A549 (cell line): ENCODE results near the gene TSSC4. TPM values are rescaled to one million over a fixed set of nuclear protein-coding genes. Genes with fewer than 3 reads are reported as not detected.

ENCODE experiments used
- ATAC-seq, 2 experiments: fragments of 200-7000 bp in 1 of 2; fragments of >200 bp in 1 of 2; cut with Nextera tagmentation in 1 of 2; cut with Tn5 transposase in 1 of 2; 3 replicates each; pipeline versions ENCODE4 v1.8.0 to v1.9.1; 2018 to 2020; ENCODE audit warnings: mild to moderate bottlenecking in 1 of 2, moderate library complexity in 1 of 2
- CTCF ChIA-PET: fragments of 300-600 bp; sonication (Branson Sonifier 250); formaldehyde crosslinking; extraction: SDS; loops from one replicate; lab custom pipeline; 2021; ENCODE audit warnings: antibody characterized with exemption, inconsistent platforms; lab: Yijun Ruan, JAX
- POLR2A ChIA-PET: fragments of 350-600 bp; formaldehyde crosslinking; extraction: SDS; loops from one replicate; lab custom pipeline; 2021; ENCODE audit warnings: antibody characterized with exemption, inconsistent platforms; lab: Yijun Ruan, JAX
- DNase-seq, 2 experiments: peaks; one replicate each; pipeline versions ENCODE4 v3.0.0 to v3.0.0-alpha.2; 2011 to 2016; ENCODE audit warnings: low read depth in 1 of 2, low spot score in 1 of 2
- FAIRE-seq: peaks from 2 replicates; lab custom pipeline; 2011; peaks lifted over from hg19 to GRCh38; lab: Jason Lieb, UNC
- H3K27ac ChIP-seq, 2 experiments: fragments of >200 bp; sonication (Bioruptor Twin); formaldehyde crosslinking; 3 replicates each; pipeline ENCODE4 v1.5.1; 2016 to 2017
- H3K4me1 ChIP-seq: fragments of >200 bp; sonication (Bioruptor Twin); formaldehyde crosslinking; 3 replicates; pipeline ENCODE4 v1.6.1; 2016
- H3K4me2 ChIP-seq: fragments of >200 bp; sonication (Bioruptor Twin); formaldehyde crosslinking; 3 replicates; pipeline ENCODE4 v1.6.1; 2016
- H3K4me3 ChIP-seq: fragments of >200 bp; sonication (Bioruptor Twin); formaldehyde crosslinking; 3 replicates; pipeline ENCODE4 v1.5.1; 2016
- H3K9me3 ChIP-seq: fragments of >200 bp; sonication (Bioruptor Twin); formaldehyde crosslinking; 3 replicates; pipeline ENCODE4 v1.6.1; 2016
- BHLHE40 ChIP-seq: IDR thresholded peaks from 2 replicates; pipeline ENCODE4 v1.6.1; 2012; ENCODE audit warnings: low read depth, low read length, inconsistent platforms
- CBX2 ChIP-seq: fragments of 200-600 bp; sonication (generic); IDR thresholded peaks from 2 replicates; pipeline ENCODE4 v1.6.1; 2016; ENCODE audit warnings: low read depth, mild to moderate bottlenecking, borderline replicate concordance
- CEBPB ChIP-seq, 2 experiments: fragments of >200 bp in 1 of 2; sonication (Bioruptor Twin) in 1 of 2; formaldehyde crosslinking in 1 of 2; IDR thresholded peaks; 2 replicates each; pipeline ENCODE4 v1.6.1; 2012 to 2016
- CHD2 ChIP-seq: fragments of 150-350 bp; IDR thresholded peaks from 2 replicates; pipeline ENCODE4 v1.6.1; 2014; ENCODE audit warnings: low read length; ENCODE audit not compliant: partially characterized antibody
- CHD4 ChIP-seq: fragments of 200-600 bp; sonication (generic); IDR thresholded peaks from 2 replicates; pipeline ENCODE4 v1.6.1; 2016; ENCODE audit warnings: antibody characterized with exemption, mild to moderate bottlenecking, borderline replicate concordance
- EHMT2 ChIP-seq: fragments of 200-600 bp; sonication (generic); IDR thresholded peaks from 2 replicates; pipeline ENCODE4 v1.6.1; 2016; ENCODE audit warnings: antibody characterized with exemption, low read depth, mild to moderate bottlenecking, moderate library complexity
- FOSL2 ChIP-seq, 2 experiments: fragments of 450-650 bp in 1 of 2; fragments of >200 bp in 1 of 2; sonication (Bioruptor Twin) in 1 of 2; formaldehyde crosslinking; IDR thresholded peaks; 2 replicates each; pipeline versions ENCODE4 v1.5.0 to v1.6.1; 2016 to 2020; ENCODE audit warnings: mild to moderate bottlenecking in 1 of 2, moderate library complexity in 1 of 2
- FOXS1 ChIP-seq: fragments of 250-450 bp; sonication (Bioruptor Pico); IDR thresholded peaks from 2 replicates; pipeline ENCODE4 v1.5.0; 2020; ENCODE audit warnings: mild to moderate bottlenecking, moderate library complexity
- HOXB5 ChIP-seq: fragments of 250-450 bp; sonication (Bioruptor Pico); IDR thresholded peaks from 2 replicates; pipeline ENCODE4 v1.5.0; 2020; ENCODE audit warnings: mild to moderate bottlenecking, moderate library complexity
- JUN ChIP-seq, 2 experiments: fragments of >200 bp; sonication (Bioruptor Twin); formaldehyde crosslinking; IDR thresholded peaks; 2 replicates in 1 of 2; 3 replicates in 1 of 2; pipeline ENCODE4 v1.6.1; 2016 to 2017
- JUNB ChIP-seq: fragments of >200 bp; sonication (Bioruptor Twin); formaldehyde crosslinking; IDR thresholded peaks from 2 replicates; pipeline ENCODE4 v1.6.1; 2016
- MAFK ChIP-seq: fragments of 450-650 bp; IDR thresholded peaks from 2 replicates; pipeline ENCODE4 v1.6.1; 2014; ENCODE audit not compliant: partially characterized antibody
- NPAS2 ChIP-seq: fragments of 250-450 bp; sonication (Bioruptor Pico); IDR thresholded peaks from 2 replicates; pipeline ENCODE4 v1.8.0; 2022; ENCODE audit warnings: mild to moderate bottlenecking, moderate library complexity, borderline replicate concordance
- RARB ChIP-seq: fragments of 250-450 bp; sonication (Bioruptor Pico); IDR thresholded peaks from 2 replicates; pipeline ENCODE4 v1.8.0; 2021; ENCODE audit warnings: mild to moderate bottlenecking, moderate library complexity
- RFX5 ChIP-seq: fragments of 450-650 bp; IDR thresholded peaks from 2 replicates; pipeline ENCODE4 v1.7.1; 2014; ENCODE audit warnings: antibody characterized with exemption, mild to moderate bottlenecking, moderate library complexity
- RNF2 ChIP-seq: fragments of 200-600 bp; sonication (generic); IDR thresholded peaks from 2 replicates; pipeline ENCODE4 v1.6.1; 2016; ENCODE audit warnings: low read depth, mild to moderate bottlenecking, antibody characterized with exemption, moderate library complexity, borderline replicate concordance
- SMC3 ChIP-seq: fragments of >200 bp; sonication (Bioruptor Twin); formaldehyde crosslinking; IDR thresholded peaks from 3 replicates; pipeline ENCODE4 v1.6.1; 2018; ENCODE audit warnings: inconsistent platforms
- ZSCAN20 ChIP-seq: fragments of 250-450 bp; sonication (Bioruptor Pico); IDR thresholded peaks from 2 replicates; pipeline ENCODE4 v1.8.0; 2022; ENCODE audit warnings: mild to moderate bottlenecking, moderate library complexity
- WGBS: methylation state at CpG from one replicate; pipeline ENCODE4 v1.1.6; 2017; ENCODE audit errors: missing lambda C conversion rate; 5-methylcytosine and 5-hydroxymethylcytosine counted together
- polyA plus RNA-seq, 4 experiments: library from polyadenylated mRNA; depleted of rRNA in 3 of 4; stranded (reverse); fragments of >200 nt; fragmentation: RNase III in 1 of 4; extraction: RNeasy Plus Mini Kit Qiagen cat#74134 plus additional on column Dnase treatment in 1 of 4; gene quantifications; 2 replicates in 3 of 4; 3 replicates in 1 of 4; pipeline ENCODE4 v1.2.3, GENCODE V29; 2011 to 2017
- TF ChIP-seq, protein P1 (sequence below): fragments of 450-650 bp; IDR thresholded peaks from 2 replicates; pipeline ENCODE4 v1.6.1; 2014; ENCODE audit warnings: antibody characterized with exemption
- TF ChIP-seq, protein P2 (sequence below): fragments of >200 bp; sonication (Bioruptor Twin); formaldehyde crosslinking; IDR thresholded peaks from 2 replicates; pipeline ENCODE4 v1.6.1; 2016
- TF ChIP-seq, protein P3 (sequence below): IDR thresholded peaks from 2 replicates; pipeline ENCODE4 v1.6.1; 2012; ENCODE audit warnings: low read depth, borderline replicate concordance
- TF ChIP-seq, protein P4 (sequence below): fragments of 250-450 bp; sonication (Bioruptor Pico); IDR thresholded peaks from 2 replicates; pipeline ENCODE4 v1.5.0; 2021; ENCODE audit warnings: mild to moderate bottlenecking, moderate library complexity, borderline replicate concordance
- TF ChIP-seq, protein P5 (sequence below): fragments of 150-350 bp; IDR thresholded peaks from 2 replicates; pipeline ENCODE4 v1.6.1; 2014; ENCODE audit warnings: low read depth, mild to moderate bottlenecking, low read length
- TF ChIP-seq, protein P6 (sequence below): fragments of 250-450 bp; sonication (Bioruptor Pico); IDR thresholded peaks from 2 replicates; pipeline ENCODE4 v1.5.0; 2020; ENCODE audit warnings: low read depth, mild to moderate bottlenecking, moderate library complexity

The TSSC4 gene
- polyA plus RNA-seq, 2 of the 4 experiments (the other 2 are of a cell fraction), result 21.8 to 45.5 TPM

DNA sequence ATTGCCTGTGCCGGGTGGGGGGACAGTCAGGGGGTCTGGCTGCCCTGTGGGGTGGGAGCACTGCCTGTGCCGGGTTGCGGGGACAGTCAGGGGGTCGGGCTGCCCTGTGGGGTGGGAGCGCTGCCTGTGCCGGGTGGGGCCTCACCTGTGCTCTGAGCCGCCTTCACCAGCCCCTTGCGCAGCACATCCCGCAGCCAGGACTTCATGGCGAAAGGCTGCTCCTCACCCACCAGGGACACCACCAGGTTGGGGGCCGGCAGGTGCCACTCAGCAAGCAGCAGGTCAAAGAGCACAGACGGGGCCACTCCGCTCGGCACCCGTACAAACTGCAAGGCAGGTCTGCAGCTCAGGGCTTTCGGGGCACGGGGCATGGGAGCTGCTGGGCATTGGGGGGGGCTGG is 21.4 kb downstream of the TSSC4 start (continued):
- TF ChIP-seq, protein P1, sequence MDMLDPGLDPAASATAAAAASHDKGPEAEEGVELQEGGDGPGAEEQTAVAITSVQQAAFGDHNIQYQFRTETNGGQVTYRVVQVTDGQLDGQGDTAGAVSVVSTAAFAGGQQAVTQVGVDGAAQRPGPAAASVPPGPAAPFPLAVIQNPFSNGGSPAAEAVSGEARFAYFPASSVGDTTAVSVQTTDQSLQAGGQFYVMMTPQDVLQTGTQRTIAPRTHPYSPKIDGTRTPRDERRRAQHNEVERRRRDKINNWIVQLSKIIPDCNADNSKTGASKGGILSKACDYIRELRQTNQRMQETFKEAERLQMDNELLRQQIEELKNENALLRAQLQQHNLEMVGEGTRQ, result no peak
- TF ChIP-seq, protein P2, sequence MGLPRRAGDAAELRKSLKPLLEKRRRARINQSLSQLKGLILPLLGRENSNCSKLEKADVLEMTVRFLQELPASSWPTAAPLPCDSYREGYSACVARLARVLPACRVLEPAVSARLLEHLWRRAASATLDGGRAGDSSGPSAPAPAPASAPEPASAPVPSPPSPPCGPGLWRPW, result no peak
- TF ChIP-seq, protein P3, sequence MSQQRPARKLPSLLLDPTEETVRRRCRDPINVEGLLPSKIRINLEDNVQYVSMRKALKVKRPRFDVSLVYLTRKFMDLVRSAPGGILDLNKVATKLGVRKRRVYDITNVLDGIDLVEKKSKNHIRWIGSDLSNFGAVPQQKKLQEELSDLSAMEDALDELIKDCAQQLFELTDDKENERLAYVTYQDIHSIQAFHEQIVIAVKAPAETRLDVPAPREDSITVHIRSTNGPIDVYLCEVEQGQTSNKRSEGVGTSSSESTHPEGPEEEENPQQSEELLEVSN, result no peak
- TF ChIP-seq CEBPB (IDR thresholded peaks at IDR 0.05) (no peak), BHLHE40 (no peak), NPAS2 (CRISPR knock-in tag) (no peak)

DNA sequence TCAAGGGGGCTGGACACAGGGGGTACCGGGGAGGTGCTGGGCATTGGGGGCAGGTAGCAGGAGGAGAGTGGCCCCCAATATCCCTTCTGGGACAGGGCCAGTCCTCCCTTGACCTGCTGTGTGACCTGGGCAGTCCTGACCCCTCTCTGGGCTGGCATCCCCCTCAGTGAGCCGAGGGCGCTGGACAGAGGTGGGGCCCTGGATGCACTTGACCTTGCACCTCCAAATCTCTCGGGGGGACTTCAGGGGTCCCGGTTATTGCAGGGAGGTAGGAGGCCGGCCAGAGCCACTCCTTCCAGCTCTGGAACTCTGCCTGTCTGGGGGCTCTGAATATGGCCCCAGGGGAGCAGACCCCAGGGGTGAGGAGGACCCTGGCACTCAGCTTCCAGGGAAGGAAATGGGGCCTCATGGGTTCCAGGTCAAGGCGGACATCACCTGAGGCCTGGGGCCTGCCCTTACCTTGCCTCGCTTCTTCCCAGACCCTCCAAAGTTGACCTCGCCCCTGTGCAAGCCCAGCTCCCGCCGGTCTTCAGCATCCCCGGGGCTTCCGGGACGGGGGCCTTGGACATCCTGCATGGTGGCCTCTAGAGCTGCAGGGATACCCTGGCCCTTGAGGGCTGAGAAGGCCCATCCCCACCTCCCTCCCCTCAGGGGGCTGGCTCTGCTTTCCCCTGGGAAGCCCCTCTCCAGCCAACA is 22.1 kb downstream of the TSSC4 start:
- ATAC-seq (no peak), FAIRE-seq (no peak), DNase-seq (no peak)
- Histone ChIP-seq H3K9me3 (no peaks in the 10 kb centered on the region), H3K27ac (no peak overlapping the region), H3K4me3 (no peak overlapping the region), H3K4me2 (no peak overlapping the region), H3K4me1 (no peaks in the 10 kb centered on the region)
- TF ChIP-seq JUNB (no peak), RFX5 (no peak), CBX2 (no peak), EHMT2 (no peak), RARB (CRISPR knock-in tag) (no peak), MAFK (no peak), ZSCAN20 (CRISPR knock-in tag) (no peak), HOXB5 (no peak)
- ChIA-PET POLR2A (no interaction called here), CTCF (interaction anchor here (0.7 to 31.0 kb wide), 10 partner anchors 17 to 467 kb away, joined by 3 to 903 read pairs (median 94); partner anchors contain the start of genes C11orf21, TSPAN32 and TSSC4)
- WGBS, result 26% methylated on average over 5 of the region's 14 CpGs

DNA sequence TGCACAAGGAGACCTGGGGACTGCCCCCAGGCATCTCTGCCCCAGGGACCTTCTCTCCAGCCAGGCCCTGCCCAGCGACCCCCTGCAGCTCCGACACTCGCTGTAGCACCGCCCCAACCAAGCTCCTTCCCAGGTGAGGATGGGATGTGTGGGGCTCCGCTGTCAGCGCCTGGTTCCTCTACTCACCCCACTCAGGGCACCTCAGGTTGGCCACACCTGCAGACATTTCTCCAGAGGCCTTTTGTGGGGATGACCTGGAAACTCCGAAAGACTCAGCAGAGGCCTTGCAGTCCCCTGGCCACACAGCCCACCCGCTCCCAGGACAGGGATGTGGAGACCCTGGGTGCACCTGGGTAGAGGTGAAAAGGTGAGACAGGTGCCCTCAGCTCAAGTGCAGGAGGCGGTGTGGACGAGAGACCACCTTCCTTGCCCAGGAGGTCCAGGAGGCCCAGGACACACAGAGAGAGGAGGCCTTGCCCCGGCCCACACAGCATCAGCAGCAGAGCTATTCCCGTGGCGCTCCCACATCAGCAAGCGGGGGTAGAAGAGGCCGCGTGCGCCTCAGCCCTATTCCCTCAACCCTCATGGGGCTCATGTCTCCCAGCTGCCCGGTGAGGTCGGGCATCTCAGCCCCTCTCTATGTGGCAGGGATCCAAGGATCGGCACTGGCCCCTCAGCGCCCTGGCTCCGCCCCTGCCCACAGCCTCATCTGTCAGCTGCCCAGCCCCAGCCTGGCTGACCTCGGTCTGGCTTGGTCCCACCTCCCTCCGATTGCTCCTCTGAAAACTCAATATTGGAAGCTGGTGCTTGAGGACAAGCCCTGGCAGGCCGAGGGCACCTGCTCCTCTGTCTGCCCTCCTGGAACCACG is 22.8 kb downstream of the TSSC4 start:
- CTCF ChIA-PET, result interaction anchor here (0.6 to 31.0 kb wide), 11 partner anchors 18 to 972 kb away, joined by 3 to 903 read pairs (median 90); partner anchors contain the start of genes C11orf21, TSPAN32 and TSSC4

More for the DNA sequence above, 22.8 kb downstream of the TSSC4 start:
- ATAC-seq (no peak), DNase-seq (no peak), FAIRE-seq (no peak)
- TF ChIP-seq RARB (CRISPR knock-in tag), result no peak
- no peak for TF ChIP-seq JUN (IDR thresholded peaks at IDR 0.05)
- no peak for TF ChIP-seq SMC3
- TF ChIP-seq CHD2, result no peak
- TF ChIP-seq, protein P4, sequence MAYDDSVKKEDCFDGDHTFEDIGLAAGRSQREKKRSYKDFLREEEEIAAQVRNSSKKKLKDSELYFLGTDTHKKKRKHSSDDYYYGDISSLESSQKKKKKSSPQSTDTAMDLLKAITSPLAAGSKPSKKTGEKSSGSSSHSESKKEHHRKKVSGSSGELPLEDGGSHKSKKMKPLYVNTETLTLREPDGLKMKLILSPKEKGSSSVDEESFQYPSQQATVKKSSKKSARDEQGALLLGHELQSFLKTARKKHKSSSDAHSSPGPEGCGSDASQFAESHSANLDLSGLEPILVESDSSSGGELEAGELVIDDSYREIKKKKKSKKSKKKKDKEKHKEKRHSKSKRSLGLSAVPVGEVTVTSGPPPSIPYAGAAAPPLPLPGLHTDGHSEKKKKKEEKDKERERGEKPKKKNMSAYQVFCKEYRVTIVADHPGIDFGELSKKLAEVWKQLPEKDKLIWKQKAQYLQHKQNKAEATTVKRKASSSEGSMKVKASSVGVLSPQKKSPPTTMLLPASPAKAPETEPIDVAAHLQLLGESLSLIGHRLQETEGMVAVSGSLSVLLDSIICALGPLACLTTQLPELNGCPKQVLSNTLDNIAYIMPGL, result no peak
- TF ChIP-seq FOXS1 (CRISPR knock-in tag), result no peak
- TF ChIP-seq CHD4, result no peak
- TF ChIP-seq, protein P5, sequence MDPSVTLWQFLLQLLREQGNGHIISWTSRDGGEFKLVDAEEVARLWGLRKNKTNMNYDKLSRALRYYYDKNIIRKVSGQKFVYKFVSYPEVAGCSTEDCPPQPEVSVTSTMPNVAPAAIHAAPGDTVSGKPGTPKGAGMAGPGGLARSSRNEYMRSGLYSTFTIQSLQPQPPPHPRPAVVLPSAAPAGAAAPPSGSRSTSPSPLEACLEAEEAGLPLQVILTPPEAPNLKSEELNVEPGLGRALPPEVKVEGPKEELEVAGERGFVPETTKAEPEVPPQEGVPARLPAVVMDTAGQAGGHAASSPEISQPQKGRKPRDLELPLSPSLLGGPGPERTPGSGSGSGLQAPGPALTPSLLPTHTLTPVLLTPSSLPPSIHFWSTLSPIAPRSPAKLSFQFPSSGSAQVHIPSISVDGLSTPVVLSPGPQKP, result no peak
- no peak for TF ChIP-seq FOSL2 (IDR thresholded peaks at IDR 0.05)
- TF ChIP-seq FOSL2 (CRISPR knock-in tag; IDR thresholded peaks at IDR 0.05), result no peak
- no peak for TF ChIP-seq JUNB
- TF ChIP-seq RNF2, result no peak
- TF ChIP-seq, protein P6, sequence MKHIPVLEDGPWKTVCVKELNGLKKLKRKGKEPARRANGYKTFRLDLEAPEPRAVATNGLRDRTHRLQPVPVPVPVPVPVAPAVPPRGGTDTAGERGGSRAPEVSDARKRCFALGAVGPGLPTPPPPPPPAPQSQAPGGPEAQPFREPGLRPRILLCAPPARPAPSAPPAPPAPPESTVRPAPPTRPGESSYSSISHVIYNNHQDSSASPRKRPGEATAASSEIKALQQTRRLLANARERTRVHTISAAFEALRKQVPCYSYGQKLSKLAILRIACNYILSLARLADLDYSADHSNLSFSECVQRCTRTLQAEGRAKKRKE, result no peak
- Histone ChIP-seq H3K4me2 (no peak overlapping the region), H3K4me3 (no peak overlapping the region), H3K27ac (no peak overlapping the region), H3K4me1 (no peaks in the 10 kb centered on the region), H3K9me3 (no peaks in the 10 kb centered on the region)
- 71% methylated on average over 25 of the region's 26 CpGs for WGBS
- POLR2A ChIA-PET, result no interaction called here
